Fibroblast of skin of scalp (primary cell): ENCODE results near the gene NAGLU. TPM values are rescaled to one million over a fixed set of nuclear protein-coding genes. Genes with fewer than 3 reads are reported as not detected.

Source experiments
- DNase-seq: peaks from one replicate; pipeline ENCODE4 v3.0.0-alpha.2; 2013
- polyA plus RNA-seq, 2 experiments: library from polyadenylated mRNA; unstranded; fragments of 120-200 nt; gene quantifications; one replicate each; pipeline ENCODE4 v1.2.1, GENCODE V29; 2013; ENCODE audit not compliant: insufficient read length in 2 of 2

NAGLU gene
- 33.2 TPM for polyA plus RNA-seq (2013, experiment 1 of 2; ENCODE audit: insufficient read length)
- 34.6 TPM for polyA plus RNA-seq (2013, experiment 2 of 2; ENCODE audit: insufficient read length)

GRCh38 chr17:42536048-42536371, at the start of gene NAGLU:
Gene NAGLU, plus strand, starts transcription at chr17:42536241. Its CDS starts 32 bp downstream, at chr17:42536273.
- peak; percentile 92 for DNase-seq

GRCh38 chr17:42488032-42488431, 48.0 kb upstream of the NAGLU start:
- no peak for DNase-seq

DNA sequence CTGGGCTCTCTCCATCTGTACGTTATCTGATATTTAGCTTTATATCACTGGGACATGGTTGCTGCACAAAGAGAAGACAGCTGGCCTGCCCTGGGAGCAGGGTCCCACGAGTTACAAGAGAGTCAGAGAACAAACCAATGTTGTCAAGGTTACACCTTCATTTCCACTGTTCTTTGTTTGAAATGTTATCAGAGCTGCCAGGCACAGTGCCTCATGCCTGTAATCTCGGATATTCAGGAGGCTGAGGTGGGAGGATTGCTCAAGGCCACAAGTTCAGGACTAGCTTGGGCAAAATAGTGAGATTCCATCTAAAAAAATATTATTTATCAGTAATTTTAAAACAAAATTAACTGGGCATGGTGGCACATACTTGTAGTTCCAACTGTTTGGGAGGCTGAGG, 42.7 kb upstream of the NAGLU start:
- DNase-seq, result no peak

GRCh38 chr17:42494673-42495072, 41.4 kb upstream of the NAGLU start:
- no peak for DNase-seq

- no peak for DNase-seq
Measured at GRCh38 chr17:42498828-42499227, 37.2 kb upstream of the NAGLU start.

DNA sequence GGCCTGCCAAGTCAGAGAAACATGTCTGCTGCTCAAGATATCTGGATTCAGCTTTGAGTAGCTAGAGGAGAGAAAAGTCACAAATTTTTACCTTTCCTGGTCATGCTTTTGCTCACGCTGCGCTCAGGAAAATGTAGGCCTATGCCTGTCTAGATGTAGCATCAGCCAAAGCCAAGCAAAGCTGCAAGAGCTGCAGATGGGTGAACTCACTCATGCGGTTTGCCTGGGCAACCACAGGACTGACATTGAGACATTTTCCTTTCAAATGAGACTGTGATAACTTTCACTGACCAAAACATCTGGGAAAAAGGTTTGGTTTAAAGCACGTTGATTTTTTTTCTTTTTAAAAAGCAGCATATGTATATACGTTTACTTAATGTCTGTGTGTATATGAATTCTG, 34.0 kb upstream of the NAGLU start:
- no peak for DNase-seq

- DNase-seq, result no peak
Measured at GRCh38 chr17:42502926-42503325, 33.1 kb upstream of the NAGLU start.

GRCh38 chr17:42507671-42508070, 28.4 kb upstream of the NAGLU start:
- DNase-seq, result no peak

- no peak for DNase-seq
Measured at GRCh38 chr17:42508426-42509165, 27.4 kb upstream of the NAGLU start.

DNA sequence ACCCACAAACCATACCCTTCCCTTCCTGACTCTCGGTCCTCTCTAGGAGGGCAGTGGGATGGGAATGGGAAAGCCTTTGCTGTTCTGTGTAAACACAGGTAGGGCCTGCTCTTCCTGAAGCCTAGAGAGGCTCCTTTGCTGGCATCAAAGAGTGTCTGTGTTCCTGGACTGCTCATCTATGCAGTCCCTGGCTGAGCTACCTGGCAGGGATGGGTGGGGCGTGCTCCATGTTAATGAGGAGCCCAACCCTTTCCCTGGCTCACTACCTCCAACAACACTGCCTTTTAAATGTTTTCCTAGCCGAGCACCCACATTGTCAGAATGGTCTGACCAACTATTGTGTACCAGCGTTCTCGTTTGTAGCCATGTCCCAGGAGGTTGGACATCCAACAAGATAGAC, 26.6 kb upstream of the NAGLU start:
- no peak for DNase-seq

DNA sequence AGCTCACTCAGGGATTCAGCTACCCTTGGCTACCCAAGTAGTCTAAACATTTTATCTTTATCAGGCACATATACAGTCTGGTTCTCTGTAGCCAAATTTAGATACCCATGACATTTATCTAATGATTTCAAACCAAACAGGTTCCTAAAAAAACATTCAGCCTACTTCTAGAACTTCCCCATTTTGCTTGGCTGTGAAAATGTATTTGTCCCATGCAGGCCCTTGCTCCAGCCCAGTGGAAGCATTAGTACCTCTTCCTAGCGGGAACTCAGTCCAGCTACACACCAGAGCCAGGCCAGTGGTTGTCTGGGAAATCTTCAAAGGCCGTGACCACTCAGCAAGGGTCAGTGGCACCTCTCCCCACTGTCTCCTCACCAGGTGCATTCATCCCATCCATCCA, 26.2 kb upstream of the NAGLU start:
- DNase-seq, result no peak

DNA sequence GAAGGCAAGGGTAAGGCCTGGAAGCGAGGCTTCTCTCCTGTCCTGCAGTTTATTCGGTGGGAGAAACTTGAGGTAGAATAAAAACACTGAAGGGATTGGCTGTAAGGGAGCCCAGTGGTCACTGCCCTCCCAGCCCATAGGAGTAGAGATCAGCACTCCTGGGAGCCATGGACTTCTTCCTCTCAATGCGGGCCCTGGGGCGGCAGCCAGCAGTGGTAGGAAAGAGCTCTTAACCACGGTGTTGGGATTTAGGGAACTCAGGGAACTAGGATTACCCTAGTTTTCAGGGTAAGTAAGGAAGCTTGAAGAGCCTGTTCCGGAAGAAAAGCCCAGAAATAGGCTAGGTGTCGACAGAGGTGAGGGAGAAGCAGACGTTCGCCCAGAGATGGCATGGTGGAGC, 23.8 kb upstream of the NAGLU start:
- no peak for DNase-seq

- DNase-seq, result no peak
Measured at GRCh38 chr17:42512733-42513251, 23.2 kb upstream of the NAGLU start.

- no peak for DNase-seq
Measured at GRCh38 chr17:42513686-42514085, 22.4 kb upstream of the NAGLU start.

DNA sequence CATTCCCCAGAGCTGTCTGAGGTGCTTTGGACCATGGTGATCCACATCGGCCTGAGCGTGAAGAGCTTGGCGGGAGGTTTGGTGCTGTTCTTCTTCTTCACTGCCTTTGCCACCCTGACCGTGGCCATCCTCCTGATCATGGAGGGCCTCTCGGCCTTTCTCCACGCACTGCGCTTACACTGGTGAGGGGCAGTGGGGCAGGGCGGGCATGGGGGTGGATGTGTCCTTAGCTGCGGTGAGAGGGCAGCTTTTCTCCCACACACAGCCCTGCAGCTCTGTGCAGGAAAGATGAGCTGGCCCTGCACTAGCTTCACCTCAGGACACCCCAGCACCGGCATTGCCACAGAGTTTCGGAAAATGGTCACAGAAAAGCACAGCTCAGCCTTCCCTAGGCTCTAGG, 21.8 kb upstream of the NAGLU start:
- DNase-seq, result no peak

DNA sequence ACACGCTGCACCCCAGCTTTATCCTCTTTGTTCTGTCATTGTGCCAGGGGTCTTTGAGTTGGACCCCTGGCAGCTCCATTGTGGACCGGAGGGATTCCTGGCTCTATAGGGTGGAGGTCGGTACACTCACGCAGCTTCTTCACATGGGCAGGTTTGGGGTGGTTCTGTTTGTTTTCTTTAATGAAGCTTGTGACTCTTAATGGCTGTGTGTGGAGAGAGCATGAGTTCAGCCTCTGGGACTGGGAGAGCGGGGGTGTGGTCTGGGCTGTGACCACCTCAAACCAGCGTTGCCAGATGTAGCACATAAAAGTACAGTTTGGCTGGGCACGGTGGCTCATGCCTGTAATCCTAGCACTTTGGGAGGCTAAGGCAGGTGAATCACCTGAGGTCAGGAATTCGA, 21.2 kb upstream of the NAGLU start:
- no peak for DNase-seq

DNA sequence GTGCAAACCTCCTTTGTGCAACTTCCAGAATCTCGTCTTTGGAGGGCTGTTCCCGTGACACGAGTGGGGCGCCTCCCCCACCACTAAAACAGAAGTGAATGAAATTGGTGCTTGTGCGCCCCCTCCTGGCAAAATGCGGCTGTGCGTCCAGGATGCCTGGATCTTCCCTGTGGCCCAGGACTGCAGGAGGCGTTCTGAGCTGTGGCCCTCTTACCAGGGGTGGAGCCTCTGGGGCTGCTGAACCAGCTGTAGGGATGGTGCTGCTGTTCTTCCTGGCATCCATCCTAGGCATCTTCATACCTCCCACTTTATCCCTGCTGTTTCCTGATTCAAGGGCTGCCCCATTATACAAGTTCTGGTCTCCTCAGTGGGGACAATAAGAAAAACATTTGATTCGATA, 18.5 kb upstream of the NAGLU start:
- peak; percentile 97 for DNase-seq

DNA sequence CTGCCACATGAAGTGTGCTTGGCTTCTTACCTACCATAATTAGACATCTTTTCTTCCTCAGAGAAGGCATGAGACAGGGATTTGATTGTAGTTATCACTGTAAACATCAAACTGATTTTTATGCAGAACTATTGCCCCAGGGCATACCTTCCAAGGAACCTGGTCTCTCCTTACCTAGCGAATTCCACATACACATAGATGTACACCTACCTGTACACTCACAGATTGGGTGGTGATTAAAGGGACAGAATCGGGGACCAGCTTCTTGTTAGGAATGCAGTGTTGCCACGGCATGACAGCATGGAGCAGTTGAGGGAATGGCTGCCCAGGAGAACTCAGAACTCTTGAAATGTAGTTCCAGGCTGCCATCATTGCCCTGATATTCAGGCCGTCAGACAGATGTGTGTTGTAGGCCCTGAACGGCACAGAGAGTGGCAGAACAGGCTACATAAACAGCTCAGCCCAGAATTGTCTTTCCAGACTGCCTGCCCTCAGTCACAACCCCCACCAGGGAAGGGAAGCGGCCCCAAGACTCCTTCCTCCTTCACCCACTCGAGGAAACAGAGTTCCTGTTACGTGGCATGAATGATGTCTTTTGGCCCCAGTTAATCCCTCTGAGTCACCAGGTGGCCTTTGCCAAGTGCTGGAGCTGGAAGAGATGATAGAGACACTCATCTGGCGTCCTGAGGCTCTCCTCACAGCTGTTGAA, 17.8 kb upstream of the NAGLU start:
- DNase-seq, result peak; percentile 98

GRCh38 chr17:42518755-42519545, 17.1 kb upstream of the NAGLU start:
- DNase-seq, result peak; percentile 63

GRCh38 chr17:42519546-42520491, 16.2 kb upstream of the NAGLU start:
- DNase-seq, result peak; percentile 100

GRCh38 chr17:42520540-42520951, 15.5 kb upstream of the NAGLU start:
- DNase-seq, result no peak

GRCh38 chr17:42521036-42521435, 15.0 kb upstream of the NAGLU start:
- peak; percentile 54 for DNase-seq
